ENCODE results near the gene TNNI2.

TNNI2 gene

GRCh38 chr11:1822648-1823375, 16.0 kb upstream of the TNNI2 start:
- no peak for DNase-seq

GRCh38 chr11:1823376-1824220, 15.2 kb upstream of the TNNI2 start:
- no peak for DNase-seq

- no peak for DNase-seq
Observed at GRCh38 chr11:1824221-1825038, 14.4 kb upstream of the TNNI2 start.

- DNase-seq = no peak
Observed at GRCh38 chr11:1825039-1825740, 13.6 kb upstream of the TNNI2 start.

GRCh38 chr11:1825785-1826451, 12.9 kb upstream of the TNNI2 start:
- DNase-seq = no peak

- DNase-seq = no peak
Observed at GRCh38 chr11:1826552-1827094, 12.2 kb upstream of the TNNI2 start.

GRCh38 chr11:1827095-1827813, 11.5 kb upstream of the TNNI2 start:
- DNase-seq = no peak

- DNase-seq = no peak
Observed at GRCh38 chr11:1827931-1828330, 10.8 kb upstream of the TNNI2 start.

GRCh38 chr11:1828542-1828941, 10.2 kb upstream of the TNNI2 start:
- DNase-seq = no peak

- no peak for DNase-seq
Observed at GRCh38 chr11:1829039-1829820, 9.6 kb upstream of the TNNI2 start.

GRCh38 chr11:1830004-1830321, 8.8 kb upstream of the TNNI2 start:
- DNase-seq = no peak

GRCh38 chr11:1830322-1831223, 8.2 kb upstream of the TNNI2 start:
- no peak for DNase-seq

- no peak for DNase-seq
Observed at GRCh38 chr11:1831338-1832210, 7.2 kb upstream of the TNNI2 start.

GRCh38 chr11:1832211-1832919, 6.4 kb upstream of the TNNI2 start:
- peak; percentile 58 to 66 for DNase-seq

- no peak for DNase-seq
Observed at GRCh38 chr11:1832920-1833295, 5.9 kb upstream of the TNNI2 start.

GRCh38 chr11:1834062-1834610, 4.6 kb upstream of the TNNI2 start:
- no peak for DNase-seq
